NCI-H1694 treated with DMSO at 0.1 percent for 48 hours (cell line): Measurements from ENCODE around the gene SH2D4B.
"Not testable (repeated sequence)": the region's sequence is repeated elsewhere in the genome, so short reads cannot be mapped to it uniquely, and the experiment has no call there.

ENCODE experiments used
- DNase-seq: peaks from one replicate; lab custom pipeline; 2025; lab: John Stamatoyannopoulos, UW

The SH2D4B gene

DNA sequence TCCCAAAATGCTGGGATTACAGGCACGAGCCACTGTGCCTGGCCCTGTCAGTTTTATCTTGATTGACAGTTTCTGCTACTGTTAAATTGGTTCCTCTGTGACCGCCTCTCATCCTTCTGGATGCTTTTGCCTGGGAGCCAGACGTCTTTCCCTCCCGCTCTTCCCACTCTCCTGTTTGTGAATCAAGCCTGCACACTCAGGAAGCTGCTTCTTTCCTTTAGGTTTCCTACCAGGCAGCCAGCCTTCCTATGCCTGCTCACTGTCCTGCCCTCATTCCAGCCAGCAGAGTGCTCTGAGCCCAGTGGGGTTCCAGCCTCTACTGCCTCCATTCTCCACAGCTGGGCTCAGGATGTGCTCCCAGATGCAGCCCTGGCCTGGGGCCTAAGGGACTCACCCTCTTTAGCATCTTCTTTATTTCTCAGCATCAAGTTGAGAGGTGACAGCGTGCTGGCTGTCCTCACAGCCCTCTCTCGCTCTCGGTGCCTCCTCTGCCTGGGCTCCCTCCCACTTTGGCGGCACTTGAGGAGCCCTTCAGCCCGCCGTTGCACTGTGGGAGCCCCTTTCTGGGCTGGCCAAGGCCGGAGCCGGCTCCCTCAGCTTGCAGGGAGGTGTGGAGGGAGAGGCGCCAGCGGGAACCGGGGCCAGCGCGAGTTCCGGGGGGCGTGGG lies 5.1 kb downstream of the SH2D4B start:
- no peak for DNase-seq

DNA sequence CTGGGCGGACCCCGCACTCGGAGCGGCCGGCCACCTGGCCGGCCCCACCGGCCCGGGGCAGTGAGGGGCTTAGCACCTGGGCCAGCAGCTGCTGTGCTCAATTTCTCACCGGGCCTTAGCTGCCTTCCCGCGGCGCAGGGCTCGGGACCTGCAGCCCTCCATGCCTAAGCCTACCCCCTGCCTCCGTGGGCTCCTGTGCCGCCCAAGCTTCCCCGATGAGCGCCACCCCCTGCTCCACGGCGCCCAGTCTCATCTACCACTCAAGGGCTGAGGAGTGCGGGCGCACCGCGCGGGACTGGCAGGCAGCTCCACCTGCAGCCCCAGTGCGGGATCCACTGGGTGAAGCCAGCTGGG lies 5.6 kb downstream of the SH2D4B start:
- not testable (repeated sequence) for DNase-seq

DNA sequence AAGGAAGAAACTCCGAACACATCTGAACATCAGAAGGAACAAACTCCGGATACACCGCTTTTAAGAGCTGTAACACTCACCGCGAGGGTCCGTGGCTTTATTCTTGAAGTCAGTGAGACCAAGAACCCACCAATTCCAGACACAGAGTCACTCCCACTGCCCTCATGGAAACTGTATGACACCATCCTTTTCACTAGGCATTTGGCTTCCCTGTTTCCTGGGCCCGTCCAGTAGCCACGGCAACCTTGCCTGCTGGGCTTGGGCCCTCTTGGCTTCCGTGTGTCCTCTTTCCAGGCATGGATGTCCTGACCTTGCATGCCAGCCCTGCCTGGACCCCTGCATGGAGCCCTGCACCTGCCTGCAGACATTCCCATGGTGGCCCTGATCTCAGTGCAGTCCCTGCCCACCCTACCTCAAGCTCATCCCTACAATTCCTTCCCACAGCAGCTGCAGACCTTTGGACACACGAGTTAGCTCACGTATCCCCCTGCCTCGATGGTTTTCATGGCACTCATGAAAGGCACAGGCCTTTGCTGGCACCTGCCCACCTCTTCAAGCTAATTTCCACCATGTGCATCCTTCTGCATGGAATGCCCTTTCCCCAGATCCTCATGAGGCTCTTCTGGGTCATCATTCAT lies 6.7 kb downstream of the SH2D4B start:
- no peak for DNase-seq

DNA sequence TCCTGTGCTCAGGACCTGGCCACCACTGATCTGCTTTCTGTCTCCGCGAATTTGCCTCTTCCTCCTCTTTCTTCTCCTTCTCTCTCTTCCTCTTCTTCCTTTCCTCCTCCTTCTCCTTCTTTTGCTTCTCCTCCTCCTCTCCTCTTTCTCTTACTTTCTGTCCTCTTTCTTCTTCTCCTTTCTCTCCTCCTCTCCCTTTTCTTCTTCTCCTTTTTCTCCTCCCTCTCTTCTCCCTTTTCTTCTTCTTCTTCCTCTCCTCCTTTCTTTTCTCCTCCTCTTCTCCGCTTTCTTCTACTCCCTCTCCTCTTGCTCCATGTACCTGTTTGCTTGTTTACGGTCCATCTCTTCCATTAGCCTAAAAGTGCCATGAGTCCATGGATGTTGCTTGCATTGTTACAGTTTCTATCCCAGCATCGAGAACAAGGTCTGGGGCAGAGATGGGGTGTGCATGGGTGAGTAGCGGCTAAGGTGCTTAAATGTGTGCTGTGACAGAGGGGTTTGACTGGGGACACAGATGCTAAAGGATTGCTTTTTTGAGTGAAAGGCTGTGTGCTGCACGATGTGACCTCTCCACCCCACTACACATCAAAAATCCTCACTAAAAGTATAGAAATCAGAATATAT lies 7.7 kb downstream of the SH2D4B start:
- no peak for DNase-seq

DNA sequence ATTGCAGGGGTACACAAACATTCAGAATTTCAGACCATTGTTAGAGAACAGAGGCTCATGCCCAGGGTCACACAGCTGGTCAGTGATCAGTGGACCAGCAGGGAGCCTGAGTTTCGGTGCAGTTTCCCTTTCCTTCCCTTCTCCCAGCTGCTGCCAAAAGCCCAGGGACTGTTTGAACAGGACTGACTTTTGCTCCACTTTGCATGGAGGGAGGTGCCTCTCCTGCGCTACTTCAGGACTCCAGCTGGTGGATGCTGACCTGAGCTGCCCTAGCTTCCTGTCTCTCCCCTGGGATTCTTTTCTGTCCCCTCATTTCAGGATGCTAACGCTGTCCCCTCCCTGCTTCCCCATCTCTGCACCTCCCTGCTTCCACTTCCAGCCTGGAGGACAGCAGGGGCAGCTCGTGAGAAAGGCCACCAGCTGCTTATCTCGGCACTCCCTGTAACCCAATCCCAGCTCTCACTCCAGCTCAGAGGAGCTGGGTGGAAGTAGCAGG lies 14.5 kb downstream of the SH2D4B start:
- no peak for DNase-seq

DNA sequence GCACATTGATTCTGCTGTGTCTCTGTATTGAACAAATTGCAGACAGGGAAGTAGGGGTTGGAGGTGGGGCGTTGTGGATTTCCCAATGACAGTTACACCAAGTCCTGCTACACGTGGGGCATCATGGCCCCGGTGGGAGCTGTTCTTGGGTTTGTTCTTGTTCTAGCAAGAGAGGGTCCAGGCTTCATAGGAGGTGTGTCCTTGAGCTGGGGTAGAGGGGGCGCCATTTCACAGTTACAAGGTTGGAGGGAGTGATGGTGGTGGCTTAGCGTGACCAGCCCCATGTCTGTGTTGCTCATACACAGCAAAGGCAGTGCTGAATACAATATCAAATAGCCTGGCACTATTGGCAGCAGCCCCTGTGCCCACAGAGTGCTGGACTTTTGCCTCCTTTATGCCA lies 15.7 kb downstream of the SH2D4B start:
- no peak for DNase-seq

DNA sequence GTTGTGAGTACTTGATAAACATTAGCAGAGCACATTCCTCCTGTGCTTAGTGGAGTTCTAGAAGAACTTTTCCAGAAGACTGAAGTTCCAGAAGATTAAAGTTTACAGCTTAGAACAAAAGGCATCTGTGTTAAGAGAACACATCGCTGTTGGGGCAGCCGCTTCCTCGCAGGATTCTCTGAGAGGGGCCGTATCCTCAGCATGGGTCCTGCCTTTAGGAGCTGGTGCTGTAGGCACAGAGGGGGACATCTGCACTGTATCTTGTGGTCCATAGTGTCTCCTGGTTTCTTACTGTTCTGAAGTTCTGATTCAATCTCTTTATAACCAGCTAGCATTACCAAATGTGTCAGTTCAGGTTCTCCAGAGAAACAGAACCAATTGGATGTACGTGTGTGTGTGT lies 16.3 kb downstream of the SH2D4B start:
- no peak for DNase-seq

DNA sequence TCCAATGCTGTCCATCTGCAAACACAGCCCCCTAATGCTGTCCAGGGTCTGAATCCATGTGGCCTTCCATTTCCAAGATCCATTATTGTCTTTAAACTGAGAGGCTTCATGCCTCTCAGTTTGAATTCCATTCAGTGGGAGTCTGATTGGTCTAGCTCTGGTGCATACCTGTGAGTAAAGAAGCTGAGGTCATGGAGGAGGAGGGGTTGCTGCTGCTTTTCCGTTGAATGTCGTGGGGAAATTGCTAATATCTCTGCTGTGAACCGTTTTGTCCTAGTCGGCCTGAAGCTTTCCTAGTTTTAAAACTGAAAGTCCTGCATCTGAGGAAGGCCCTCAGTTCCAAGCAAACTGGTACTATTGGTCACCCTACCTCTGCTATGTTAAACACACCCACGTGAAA lies 17.7 kb downstream of the SH2D4B start:
- DNase-seq: no peak

DNA sequence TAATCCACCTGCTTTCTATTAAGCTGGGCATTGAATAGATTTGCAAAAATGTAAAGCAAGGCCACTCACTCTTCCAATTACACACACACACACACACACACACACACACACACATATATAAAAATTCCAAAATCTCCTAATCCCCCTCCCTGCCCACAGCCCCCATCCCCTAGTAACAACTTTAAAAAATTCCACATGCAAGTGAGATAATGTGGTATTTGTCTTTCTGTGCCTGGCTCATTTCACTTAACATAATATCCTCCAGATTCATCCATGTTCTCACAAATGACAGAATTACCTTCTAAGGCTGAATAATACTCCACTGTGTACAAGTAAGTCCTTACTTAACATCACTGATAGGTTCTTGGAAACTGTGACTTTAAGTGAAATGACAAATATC lies 24.2 kb downstream of the SH2D4B start:
- no peak for DNase-seq

DNA sequence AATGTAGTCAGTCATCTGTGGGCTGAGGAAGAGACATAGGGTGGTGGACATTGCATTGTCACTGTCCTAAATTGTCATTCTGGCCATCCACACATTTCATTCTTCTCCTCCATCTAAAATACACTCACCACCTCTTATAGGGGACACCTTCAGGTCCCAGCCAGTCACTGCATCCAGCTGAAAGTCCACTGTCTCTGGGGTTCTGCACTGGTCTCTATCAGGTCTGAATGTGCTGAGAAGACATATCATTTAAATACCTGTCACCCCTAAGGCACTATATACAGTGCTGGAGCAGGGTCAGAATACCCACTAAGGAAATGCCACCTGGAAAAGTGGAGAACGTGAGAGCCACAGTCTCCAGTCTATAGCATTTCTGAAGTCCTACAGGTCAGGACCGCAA lies 29.6 kb downstream of the SH2D4B start:
- no peak for DNase-seq

DNA sequence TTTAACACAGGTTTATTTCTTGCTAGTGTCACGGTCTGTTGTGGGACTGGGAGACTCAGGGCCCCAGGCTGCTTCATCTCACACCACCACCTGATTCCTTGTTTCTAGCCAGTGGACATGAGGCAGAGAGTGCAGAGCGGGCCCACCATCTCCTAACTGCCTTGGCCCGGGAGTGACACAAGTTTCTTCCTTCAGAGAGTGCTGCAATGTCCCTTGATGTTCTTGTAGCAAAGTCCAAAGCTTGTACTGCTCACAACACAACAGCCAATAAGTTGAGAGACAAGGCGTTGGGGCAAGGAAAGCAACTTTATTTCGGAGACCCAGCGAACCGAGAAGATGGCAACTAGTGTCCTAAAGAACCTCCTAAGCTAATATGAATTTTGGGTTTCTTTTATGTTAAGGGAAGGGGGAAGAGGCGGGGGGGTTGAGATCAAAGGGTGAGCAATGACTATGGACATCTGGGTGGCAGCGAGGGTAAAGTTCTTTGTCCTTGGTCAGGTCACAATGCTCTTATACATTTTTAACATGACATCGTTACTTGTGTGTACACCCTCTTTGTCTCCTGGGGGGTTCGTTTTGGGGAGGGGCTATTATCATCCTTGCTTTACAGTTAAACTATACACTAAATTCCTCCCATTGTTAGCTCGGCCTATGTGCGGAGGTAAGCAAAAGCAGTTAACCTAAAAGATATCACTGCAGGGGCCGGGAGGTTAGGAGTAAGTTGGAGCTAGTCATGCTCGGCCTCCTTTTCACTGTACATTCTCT lies 31.6 kb downstream of the SH2D4B start:
- DNase-seq: no peak

DNA sequence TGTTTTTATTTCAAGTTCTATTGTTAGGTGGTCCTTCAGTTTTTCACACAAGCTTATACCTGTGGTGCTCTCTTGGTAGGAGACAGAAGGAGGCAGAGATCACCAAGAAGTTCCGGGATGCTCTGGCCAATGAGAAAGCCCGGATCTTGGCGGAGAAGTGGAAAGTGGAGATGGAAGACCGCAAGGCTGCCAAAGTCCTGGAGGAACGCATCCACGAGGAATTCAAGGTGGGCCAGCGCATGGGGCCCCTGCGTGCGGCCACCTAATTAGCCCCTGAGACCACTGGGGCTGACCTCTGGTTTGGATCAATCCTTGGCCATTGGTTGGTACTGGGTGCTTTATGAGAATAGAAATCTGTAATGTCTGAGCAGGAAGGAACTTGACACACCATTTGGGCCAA lies 33.6 kb downstream of the SH2D4B start:
- no peak for DNase-seq

DNA sequence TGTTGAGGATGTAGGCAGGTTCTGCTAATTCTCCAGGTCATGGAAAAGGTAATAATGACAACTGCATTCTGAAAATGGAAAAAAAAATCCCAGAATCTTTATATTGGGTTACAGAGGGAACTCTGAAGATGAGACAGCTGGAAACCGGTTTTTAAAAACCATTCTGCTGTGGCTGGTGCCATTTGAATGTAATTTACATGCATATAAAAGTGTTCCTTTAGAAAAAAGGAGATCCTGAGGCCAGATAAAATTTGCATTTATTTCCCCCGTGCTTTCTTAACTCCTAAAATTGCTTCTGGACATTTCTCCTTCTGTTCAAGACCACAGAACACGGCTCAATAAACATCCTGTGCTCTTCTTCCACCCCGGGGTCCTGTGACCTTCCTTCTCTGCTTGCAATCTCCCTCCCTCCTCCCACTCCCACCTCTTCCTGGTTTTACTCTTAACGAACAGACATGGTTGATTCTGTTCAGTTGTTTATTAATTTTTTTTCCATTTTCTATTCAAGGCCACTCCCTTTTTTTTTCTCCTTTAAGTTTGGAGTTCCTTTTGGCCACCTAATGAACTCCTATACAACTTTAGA lies 41.6 kb downstream of the SH2D4B start:
- no peak for DNase-seq

DNA sequence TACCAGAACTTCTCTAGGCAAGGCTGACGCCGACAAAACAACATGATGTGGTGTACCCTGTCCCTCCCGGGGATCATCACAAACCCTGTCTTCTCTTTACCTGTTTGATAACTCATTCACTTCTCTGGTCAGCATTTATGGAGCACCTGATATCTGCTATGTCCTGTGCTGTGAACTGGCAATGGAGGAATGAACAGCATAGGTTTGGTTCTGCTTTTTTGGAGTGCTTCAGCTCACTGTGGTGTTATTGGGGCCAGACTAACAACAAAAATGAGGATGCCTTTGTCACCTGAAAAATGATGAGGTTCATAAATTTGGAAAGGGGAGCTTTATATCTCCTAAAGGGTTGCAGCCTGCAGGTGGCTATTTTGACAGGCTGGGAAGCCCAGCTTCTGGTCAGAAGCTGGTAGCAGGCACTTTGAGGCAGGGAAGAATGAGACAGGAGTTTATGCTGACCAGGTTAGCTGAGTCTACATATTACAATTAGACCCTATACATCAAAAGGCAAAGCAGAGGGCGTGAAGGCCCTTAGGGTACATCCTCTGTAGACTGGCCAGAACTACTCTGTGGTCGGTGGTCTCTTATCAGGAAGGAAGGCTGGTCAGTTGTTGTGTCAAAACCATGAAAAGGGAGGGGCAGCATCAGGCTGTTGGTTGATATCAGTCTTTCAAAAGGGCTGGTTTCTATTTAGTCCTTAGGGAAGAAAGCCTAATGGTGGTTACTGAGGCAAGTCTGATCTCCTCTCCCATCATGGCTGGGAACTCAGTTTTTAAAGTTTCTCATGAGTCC lies 42.3 kb downstream of the SH2D4B start:
- no peak for DNase-seq

DNA sequence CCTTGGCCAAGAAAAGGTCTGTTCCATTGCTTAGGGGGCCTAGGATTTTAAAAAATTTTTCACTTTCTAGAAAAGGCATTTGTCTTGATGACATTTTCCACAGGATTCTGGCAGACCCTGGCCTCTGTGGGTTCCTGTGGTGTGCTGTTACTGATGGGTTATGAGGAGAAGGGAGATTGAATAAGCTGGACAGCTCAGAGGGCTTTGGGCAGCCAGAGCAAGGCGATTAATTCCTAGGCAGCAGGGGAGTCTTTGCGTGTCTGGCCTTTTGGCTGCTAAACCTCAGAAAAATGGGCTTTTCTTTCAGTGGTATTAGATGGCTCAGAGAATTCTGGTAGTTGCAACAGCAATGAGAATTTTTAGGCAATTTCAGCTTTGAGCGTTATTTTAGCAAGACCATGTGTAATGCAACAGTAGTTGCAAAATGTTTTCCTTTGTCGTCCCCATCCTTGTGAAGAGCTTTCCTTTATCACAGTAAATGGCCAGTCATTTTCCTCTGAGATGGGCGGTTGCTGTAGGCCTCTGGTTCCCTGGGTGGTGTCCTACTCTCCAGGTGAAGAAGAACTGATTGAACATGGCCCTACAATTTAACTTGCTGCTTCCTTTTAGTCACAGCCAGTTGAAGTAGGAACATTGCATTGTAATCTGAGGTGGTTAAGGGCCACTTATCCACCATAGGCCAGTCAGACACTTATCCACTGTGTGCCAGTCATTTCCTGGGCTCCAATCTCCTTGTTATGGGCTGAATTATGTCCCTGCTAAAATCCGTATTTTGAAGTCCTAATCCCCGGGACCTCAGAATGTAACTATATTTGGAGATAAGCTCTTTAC lies 43.2 kb downstream of the SH2D4B start:
- DNase-seq: no peak

DNA sequence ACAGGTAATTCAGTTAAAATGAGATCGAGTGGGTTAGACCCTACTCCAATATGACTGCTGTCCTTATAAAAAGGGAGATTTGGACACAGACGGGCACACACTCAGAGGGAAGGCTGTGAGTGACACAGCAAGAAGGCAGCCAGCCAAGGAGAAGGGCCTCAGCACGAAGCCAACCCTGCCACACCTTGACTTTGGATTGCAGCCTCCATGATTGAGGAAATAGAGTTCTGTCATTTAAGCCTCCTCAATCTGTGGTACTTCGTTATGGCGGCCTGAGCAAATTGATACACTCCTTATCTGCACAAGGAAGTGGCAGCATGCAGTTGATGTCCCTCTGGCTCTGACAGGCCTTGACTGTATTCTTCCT lies 43.8 kb downstream of the SH2D4B start:
- DNase-seq: no peak

DNA sequence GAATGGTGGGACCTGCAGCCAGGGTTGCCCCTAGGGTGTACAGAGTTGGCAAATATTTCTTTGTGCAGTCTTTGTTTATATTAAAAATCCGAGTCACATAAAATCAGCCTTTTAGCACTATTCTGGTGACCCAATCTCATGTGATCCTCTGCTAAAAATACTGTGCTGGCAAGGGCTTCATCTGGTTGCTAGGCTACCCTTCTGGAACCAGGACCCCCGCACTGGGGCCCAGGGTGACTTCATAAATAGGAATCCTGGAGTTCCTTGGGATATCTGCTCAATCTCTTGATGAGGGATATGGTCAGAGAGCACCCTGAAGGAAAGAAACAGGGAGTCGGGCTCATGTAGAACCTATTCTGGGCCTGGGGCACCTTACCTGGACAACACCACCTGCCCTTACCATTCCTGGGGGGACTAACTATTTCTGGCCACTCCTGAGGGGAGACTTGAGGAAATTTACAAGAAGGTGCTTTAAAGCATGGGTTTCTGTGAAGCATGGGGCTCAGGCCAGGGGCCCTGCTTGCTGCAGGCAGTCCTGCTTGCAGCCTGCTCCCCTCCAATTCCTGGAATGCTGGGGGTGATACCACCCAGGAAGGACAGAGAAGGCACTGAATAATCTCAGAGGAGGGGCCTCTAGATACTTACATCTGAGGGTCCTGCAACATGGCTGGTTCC lies 44.7 kb downstream of the SH2D4B start:
- no peak for DNase-seq

DNA sequence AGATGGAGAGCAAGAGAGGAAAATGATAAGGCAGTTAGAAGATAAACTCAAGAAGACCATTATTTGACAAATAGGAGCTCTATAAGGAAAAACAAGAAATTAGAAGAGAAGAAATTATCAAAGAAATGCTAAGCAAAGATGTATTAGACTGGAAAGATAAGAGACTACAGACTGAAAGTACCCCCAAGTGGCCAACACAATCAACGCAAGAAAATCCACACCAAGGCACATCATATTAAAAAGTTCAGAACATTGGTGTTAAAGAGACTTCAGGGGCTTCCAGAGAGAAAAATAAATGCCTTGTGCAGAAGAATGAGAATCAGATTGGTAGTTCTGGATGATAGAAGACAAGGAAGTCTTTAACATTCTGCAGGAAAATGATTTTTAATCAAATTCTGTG lies 46.0 kb downstream of the SH2D4B start:
- no peak for DNase-seq

DNA sequence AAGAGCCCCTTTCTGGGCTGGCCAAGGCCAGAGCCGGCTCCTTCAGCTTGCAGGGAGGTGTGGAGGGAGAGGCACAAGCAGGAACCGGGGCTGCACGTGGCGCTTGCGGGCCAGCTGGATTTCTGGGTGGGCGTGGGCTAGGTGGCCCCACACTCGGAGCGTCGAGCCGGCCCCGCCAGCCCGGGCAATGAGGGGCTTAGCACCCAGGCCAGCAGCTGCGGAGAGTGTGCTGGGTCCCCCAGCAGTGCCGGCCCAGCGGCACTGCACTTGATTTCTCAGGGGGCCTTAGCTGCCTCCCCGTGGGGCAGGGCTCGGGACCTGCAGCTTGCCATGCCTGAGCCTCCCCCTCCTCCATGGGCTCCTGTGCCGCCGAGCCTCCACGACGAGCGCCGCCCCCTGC lies 48.1 kb downstream of the SH2D4B start:
- DNase-seq: no peak

DNA sequence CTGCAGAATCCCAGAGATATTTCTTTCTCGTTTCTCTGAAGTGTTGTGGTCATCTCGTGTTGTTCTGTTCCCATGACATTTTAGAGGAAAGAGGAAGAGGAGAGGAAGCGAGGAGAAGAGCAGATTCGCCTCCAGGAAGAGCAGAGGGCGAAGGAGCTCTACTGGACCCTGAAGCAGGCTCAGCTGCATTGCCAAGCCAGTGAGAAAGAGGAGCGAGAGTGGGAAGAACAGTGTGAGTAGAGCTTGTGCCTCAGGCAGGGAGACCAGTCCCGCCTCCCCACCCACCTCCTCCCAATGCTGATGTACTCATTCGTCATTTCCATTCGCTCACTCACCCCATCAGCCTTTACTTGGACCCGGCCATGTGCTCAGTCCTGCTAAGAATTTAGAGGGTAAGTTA lies 50.8 kb downstream of the SH2D4B start:
- no peak for DNase-seq
